D341Med (cell line): ENCODE measurements around the gene CAMTA2.

Source experiments
- DNase-seq: peaks from one replicate; pipeline ENCODE4 v3.0.0; 2012; ENCODE audit warnings: low spot score

Gene CAMTA2

GRCh38 chr17:4947411-4948165 lies 39.9 kb downstream of the CAMTA2 start:
- DNase-seq, result peak; percentile 63

- DNase-seq, result no peak
Observed at GRCh38 chr17:4947010-4947410, 40.5 kb downstream of the CAMTA2 start.

GRCh38 chr17:4946312-4946976 lies 41.0 kb downstream of the CAMTA2 start:
- no peak for DNase-seq

- DNase-seq, result no peak
Observed at GRCh38 chr17:4945944-4946280, 41.6 kb downstream of the CAMTA2 start.

GRCh38 chr17:4945176-4945943 lies 42.1 kb downstream of the CAMTA2 start:
- DNase-seq, result no peak

GRCh38 chr17:4944554-4945175 lies 42.8 kb downstream of the CAMTA2 start:
- DNase-seq, result no peak

GRCh38 chr17:4944163-4944553 lies 43.3 kb downstream of the CAMTA2 start:
- DNase-seq, result no peak

GRCh38 chr17:4942760-4943508 lies 44.5 kb downstream of the CAMTA2 start:
- no peak for DNase-seq

GRCh38 chr17:4941319-4941610 lies 46.2 kb downstream of the CAMTA2 start:
- no peak for DNase-seq

GRCh38 chr17:4940555-4941318 lies 46.7 kb downstream of the CAMTA2 start:
- DNase-seq, result peak; percentile 77

GRCh38 chr17:4939796-4940554 lies 47.5 kb downstream of the CAMTA2 start, which contains the start of the genes RNF167 and SLC25A11:
TSS of gene RNF167 (plus strand) at chr17:4940268. CDS start at chr17:4940910, 642 bp downstream.
TSS of gene SLC25A11 (minus strand) at chr17:4940046. CDS start at chr17:4939910, 136 bp downstream.
- DNase-seq, result peak; percentile 94

GRCh38 chr17:4939546-4939795 lies 48.0 kb downstream of the CAMTA2 start:
- no peak for DNase-seq

- DNase-seq, result no peak
Observed at GRCh38 chr17:4938688-4939545, 48.6 kb downstream of the CAMTA2 start.

- no peak for DNase-seq
Observed at GRCh38 chr17:4938069-4938491, 49.4 kb downstream of the CAMTA2 start.

- no peak for DNase-seq
Observed at GRCh38 chr17:4937553-4937952, 49.9 kb downstream of the CAMTA2 start.

- no peak for DNase-seq
Observed at GRCh38 chr17:4936436-4936835, 51.0 kb downstream of the CAMTA2 start.

GRCh38 chr17:4935650-4936049 lies 51.8 kb downstream of the CAMTA2 start:
- DNase-seq, result no peak

- no peak for DNase-seq
Observed at GRCh38 chr17:4934173-4934979, 53.1 kb downstream of the CAMTA2 start.

GRCh38 chr17:4933646-4934045 lies 53.8 kb downstream of the CAMTA2 start:
- no peak for DNase-seq
